ENCODE results near the gene ZC2HC1B. TPM values are rescaled to one million over a fixed set of nuclear protein-coding genes. Genes with fewer than 3 reads are reported as not detected.

Gene ZC2HC1B
- total and polyA plus RNA-seq, 10 donors, result 0.17 to 0.85 (median 0.30) TPM; not detected in 5

GRCh38 chr6:143840595-143841265 is 23.5 kb upstream of the ZC2HC1B start:
- peaks cover 8 to 32% (median 26%) of the 10 kb centered on the region in 6 donors for H3K4me1 ChIP-seq
- no peak overlapping the region for H3K27ac ChIP-seq
- intact Hi-C loops (cut with DNase I; ENCODE audit: low total_unique reads), result loop anchor here (5.0 to 10.0 kb wide), 2 partner anchors 163 to 174 kb away; partner anchors contain the start of gene PHACTR2
- no peaks in the 10 kb centered on the region for H3K9me3 ChIP-seq
- H3K4me3 ChIP-seq, result no peak overlapping the region
- WGBS, 5 donors, result 93 to 97% (median 94%) methylated on average over 6 of the region's 6 CpGs
- TF ChIP-seq POLR2AphosphoS5 (IDR thresholded peaks at IDR 0.05) (no peak), CTCF (IDR thresholded peaks at IDR 0.05 in 8 of 11, conservative IDR thresholded peaks at IDR 0.05 in 3 of 11) (no peak), POLR2A (IDR thresholded peaks at IDR 0.05) (no peak)
- no peaks in the 10 kb centered on the region for H3K27me3 ChIP-seq (replicated peaks in 1 of 7)
- peaks cover 0 to 14% (median 11%) of the 10 kb centered on the region in 6 donors for H3K36me3 ChIP-seq
- DNase-seq, result no peak

DNA sequence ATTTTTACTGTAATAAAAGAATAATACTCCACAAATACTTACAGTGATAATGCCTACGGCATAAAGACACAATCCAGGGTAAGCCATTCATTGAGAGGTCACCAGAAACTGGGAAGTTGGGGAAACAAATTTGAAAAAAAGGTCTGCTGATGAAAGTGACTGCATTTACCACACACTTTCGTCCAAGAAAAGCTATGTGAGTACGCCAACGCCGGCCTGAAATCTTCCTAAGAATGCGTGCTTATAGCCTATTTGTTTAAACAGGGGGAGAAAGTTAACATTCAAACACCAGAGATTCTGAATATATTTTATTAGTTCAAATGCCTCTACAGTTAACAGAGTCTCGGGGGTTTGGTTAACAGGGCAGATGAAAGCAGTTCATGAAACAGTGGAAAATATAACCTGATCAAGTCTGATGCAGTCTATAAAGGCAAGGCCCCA is 21.8 kb upstream of the ZC2HC1B start:
- no peaks in the 10 kb centered on the region for H3K9me3 ChIP-seq
- peak overlapping the region; percentile 81 to 96 (median 93) for H3K27ac ChIP-seq
- peaks cover 0 to 31% (median 28%) of the 10 kb centered on the region in 6 donors for H3K36me3 ChIP-seq
- H3K4me3 ChIP-seq, result peak overlapping the region; percentile 67 to 96 (median 82)
- TF ChIP-seq CTCF (IDR thresholded peaks at IDR 0.05 in 8 of 11, conservative IDR thresholded peaks at IDR 0.05 in 3 of 11), result no peak
- no peak for TF ChIP-seq POLR2A (IDR thresholded peaks at IDR 0.05)
- no peak for TF ChIP-seq POLR2AphosphoS5 (IDR thresholded peaks at IDR 0.05)
- 45 to 62% (median 48%) methylated on average over 7 of the region's 7 CpGs for WGBS, 5 donors
- no peaks in the 10 kb centered on the region for H3K27me3 ChIP-seq (replicated peaks in 1 of 7)
- DNase-seq, result no peak
- H3K4me1 ChIP-seq, result peaks cover 8 to 36% (median 26%) of the 10 kb centered on the region in 6 donors
- intact Hi-C loops (cut with DNase I; ENCODE audit: low total_unique reads), result loop anchor here (5.0 to 10.0 kb wide), 2 partner anchors 165 to 172 kb away; partner anchors contain the start of gene PHACTR2

GRCh38 chr6:143842902-143843676 is 21.2 kb upstream of the ZC2HC1B start, which contains the start of gene LTV1:
Gene LTV1, plus strand, starts transcription at chr6:143843338. Its CDS starts 140 bp downstream, at chr6:143843478.
- Histone ChIP-seq H3K9me3 (no peaks in the 10 kb centered on the region), H3K27me3 (replicated peaks in 1 of 7) (no peaks in the 10 kb centered on the region), H3K27ac (peak within 1 kb of the TSS; percentile 81 to 96 (median 93)), H3K4me1 (peaks cover 8 to 36% (median 26%) of the 10 kb centered on the region in 6 donors), H3K36me3 (peaks cover 0 to 37% (median 33%) of the 10 kb centered on the region in 6 donors), H3K4me3 (peak within 1 kb of the TSS; percentile 67 to 96 (median 82))
- intact Hi-C loops (cut with DNase I; ENCODE audit: low total_unique reads), result loop anchor here (5.0 to 10.0 kb wide), 2 partner anchors 166 to 172 kb away; partner anchors contain the start of gene PHACTR2
- 0% methylated on average over 39 to 64 of the region's 64 CpGs for WGBS, 5 donors
- peak; percentile 98 for DNase-seq
- TF ChIP-seq POLR2A (IDR thresholded peaks at IDR 0.05) (peak in 1 of 3 donors; percentile 49), CTCF (IDR thresholded peaks at IDR 0.05 in 8 of 11, conservative IDR thresholded peaks at IDR 0.05 in 3 of 11) (peak in 6 of 11 experiments; percentile 18 to 45 (median 30)), POLR2AphosphoS5 (IDR thresholded peaks at IDR 0.05) (peak; percentile 89 to 94 (median 91))

All from spleen (tissue), 11 donors.